MM.1S (cell line): ENCODE data around the gene ZNF343.
"Not testable (repeated sequence)": the region's sequence is repeated elsewhere in the genome, so short reads cannot be mapped to it uniquely, and the experiment has no call there.

Experiments
- DNase-seq: peaks from one replicate; pipeline ENCODE4 v3.0.0-alpha.2; 2015
- H2AFZ ChIP-seq: fragments of 300-600 bp; sonication (generic); 2 replicates; pipeline ENCODE4 v1.6.0; 2016; ENCODE audit warnings: antibody characterized with exemption, low read length
- H3F3A ChIP-seq: fragments of 300-600 bp; sonication (generic); 2 replicates; pipeline ENCODE4 v1.6.1; 2016; ENCODE audit warnings: mild to moderate bottlenecking, antibody characterized with exemption, low read length, moderate library complexity, mixed read lengths; ENCODE audit not compliant: insufficient read depth
- H3K27ac ChIP-seq: fragments of 300-600 bp; sonication (generic); 2 replicates; pipeline ENCODE4 v1.5.1; 2016; ENCODE audit warnings: mild to moderate bottlenecking, low read length
- H3K27me3 ChIP-seq: fragments of 300-600 bp; sonication (generic); replicated peaks from 2 replicates; pipeline ENCODE4 v1.6.0; 2016; ENCODE audit warnings: low read length; ENCODE audit not compliant: insufficient read depth
- H3K36me3 ChIP-seq: fragments of 300-600 bp; sonication (generic); replicated peaks from 2 replicates; pipeline ENCODE4 v1.6.1; 2016; ENCODE audit warnings: mild to moderate bottlenecking, low read length, mixed read lengths; ENCODE audit not compliant: insufficient read depth
- H3K4me1 ChIP-seq: fragments of 300-600 bp; sonication (generic); 2 replicates; pipeline ENCODE4 v1.6.1; 2016; ENCODE audit warnings: low read length, mixed read lengths
- H3K4me2 ChIP-seq: fragments of 300-600 bp; sonication (generic); 2 replicates; pipeline ENCODE4 v1.6.0; 2016; ENCODE audit warnings: low read depth, low read length
- H3K4me3 ChIP-seq: fragments of 300-600 bp; sonication (generic); 2 replicates; pipeline ENCODE4 v1.5.1; 2016; ENCODE audit warnings: low read length, mixed read lengths
- H3K79me2 ChIP-seq: fragments of 300-600 bp; sonication (generic); 2 replicates; pipeline ENCODE4 v1.6.1; 2016; ENCODE audit warnings: mixed run types, low read length, mixed read lengths
- H3K9ac ChIP-seq: fragments of 300-600 bp; sonication (generic); 2 replicates; pipeline ENCODE4 v1.6.1; 2016; ENCODE audit warnings: low read length, mixed read lengths
- H3K9me2 ChIP-seq: fragments of 300-600 bp; sonication (generic); replicated peaks from 2 replicates; pipeline ENCODE4 v1.6.1; 2016; ENCODE audit warnings: mild to moderate bottlenecking, low read length, mixed read lengths; ENCODE audit not compliant: insufficient read depth
- H3K9me3 ChIP-seq: fragments of 300-600 bp; sonication (generic); replicated peaks from 2 replicates; pipeline ENCODE4 v1.6.1; 2016; ENCODE audit warnings: mild to moderate bottlenecking, low read length, mixed read lengths; ENCODE audit not compliant: insufficient read depth
- H4K20me1 ChIP-seq: fragments of 300-600 bp; sonication (generic); 2 replicates; pipeline ENCODE4 v1.6.1; 2016; ENCODE audit warnings: mild to moderate bottlenecking, low read length, moderate library complexity, mixed read lengths; ENCODE audit not compliant: insufficient read depth
- CTCF ChIP-seq: fragments of 300-600 bp; sonication (generic); IDR thresholded peaks from 2 replicates; pipeline ENCODE4 v1.5.1; 2016; ENCODE audit warnings: antibody characterized with exemption, low read length, mixed read lengths
- EZH2 ChIP-seq: fragments of 300-600 bp; sonication (generic); optimal IDR thresholded peaks from 2 replicates; pipeline ENCODE3; 2017; ENCODE audit warnings: low read depth, mild to moderate bottlenecking, antibody characterized with exemption, low read length, mixed read lengths
- EZH2phosphoT487 ChIP-seq: fragments of 300-600 bp; sonication (generic); IDR thresholded peaks from 2 replicates; pipeline ENCODE4 v1.6.1; 2018; ENCODE audit warnings: antibody characterized with exemption, low read length

The ZNF343 gene

GRCh38 chr20:2523919-2524708, 15.4 kb upstream of the ZNF343 start:
- Histone ChIP-seq H3K27me3 (peaks cover 8% of the 10 kb centered on the region; the same call in 1 of the 2 replicates), H3K36me3 (no peaks in the 10 kb centered on the region), H3K27ac (no peak overlapping the region), H3K4me2 (peak overlapping the region; percentile 92; the same call in 1 of the 2 replicates), H3K4me3 (peak overlapping the region; percentile 68), H3K79me2 (no peaks in the 10 kb centered on the region), H4K20me1 (no peaks in the 10 kb centered on the region), H3K9ac (peak overlapping the region; percentile 79), H3K4me1 (no peaks in the 10 kb centered on the region), H3K9me3 (no peaks in the 10 kb centered on the region), H3F3A (no peaks in the 10 kb centered on the region), H3K9me2 (no peaks in the 10 kb centered on the region), H2AFZ (peak overlapping the region; percentile 92)
- DNase-seq: peak; percentile 86
- TF ChIP-seq EZH2 (no peak), EZH2phosphoT487 (no peak), CTCF (peak; percentile 91)

GRCh38 chr20:2522826-2523429, 14.2 kb upstream of the ZNF343 start:
- not testable (repeated sequence) for H3K36me3 ChIP-seq, H3F3A ChIP-seq, H4K20me1 ChIP-seq, H3K4me1 ChIP-seq, H3K79me2 ChIP-seq, H3K9ac ChIP-seq, H2AFZ ChIP-seq, DNase-seq, H3K4me3 ChIP-seq, H3K27ac ChIP-seq, H3K27me3 ChIP-seq, H3K9me2 ChIP-seq, H3K9me3 ChIP-seq, H3K4me2 ChIP-seq

- peak; percentile 55 for DNase-seq
Observed at GRCh38 chr20:2521369-2522305, 12.9 kb upstream of the ZNF343 start.

More at GRCh38 chr20:2521369-2522305, 12.9 kb upstream of the ZNF343 start:
- TF ChIP-seq EZH2phosphoT487 (no peak), CTCF (peak; percentile 89)
- no peaks in the 10 kb centered on the region for H3K36me3 ChIP-seq
- H2AFZ ChIP-seq: peak overlapping the region; percentile 42; the same call in 1 of the 2 replicates
- no peaks in the 10 kb centered on the region for H3K9me2 ChIP-seq
- no peaks in the 10 kb centered on the region for H3K4me1 ChIP-seq
- peak overlapping the region; percentile 37; the same call in 1 of the 2 replicates for H3K4me2 ChIP-seq
- H3K9me3 ChIP-seq: no peaks in the 10 kb centered on the region
- no peak overlapping the region for H3K4me3 ChIP-seq
- no peak overlapping the region for H3K27ac ChIP-seq
- no peaks in the 10 kb centered on the region for H3F3A ChIP-seq
- peaks cover 8% of the 10 kb centered on the region; the same call in 1 of the 2 replicates for H3K27me3 ChIP-seq
- H4K20me1 ChIP-seq: no peaks in the 10 kb centered on the region
- H3K79me2 ChIP-seq: no peaks in the 10 kb centered on the region
- no peak overlapping the region for H3K9ac ChIP-seq
